H1 (cell line): Measurements from ENCODE around the gene IGLL5. TPM values are rescaled to one million over a fixed set of nuclear protein-coding genes. Genes with fewer than 3 reads are reported as not detected.

ENCODE experiments used
- CTCF ChIA-PET: fragments of 300-600 bp; sonication (Branson Sonifier 250); formaldehyde crosslinking; loops from one replicate; lab custom pipeline; 2021; ENCODE audit not compliant: partially characterized antibody; lab: Charles Lee
- POLR2A ChIA-PET: fragments of 300-600 bp; sonication (Branson Sonifier 250); formaldehyde crosslinking; loops from one replicate; lab custom pipeline; 2021; ENCODE audit warnings: inconsistent platforms; ENCODE audit not compliant: partially characterized antibody; lab: Charles Lee
- DNase-seq, 2 experiments: peaks; one replicate each; pipeline versions ENCODE4 v3.0.0 to v3.0.0-alpha.2; 2010 to 2022; ENCODE audit warnings: low spot score in 2 of 2, low read depth in 1 of 2, mixed read lengths in 1 of 2
- FAIRE-seq: peaks from 2 replicates; lab custom pipeline; 2011; peaks lifted over from hg19 to GRCh38; lab: Jason Lieb, UNC
- H2AFZ ChIP-seq: 2 replicates; pipeline ENCODE4 v1.8.1; 2012; ENCODE audit warnings: low read length, inconsistent platforms
- H2AK5ac ChIP-seq: 2 replicates; pipeline ENCODE4 v1.6.1; 2013; ENCODE audit warnings: low read depth, low read length
- H2BK120ac ChIP-seq: replicated peaks from 2 replicates; pipeline ENCODE3; 2013; ENCODE audit warnings: low read depth, low read length, inconsistent platforms
- H2BK12ac ChIP-seq: 2 replicates; pipeline ENCODE4 v1.6.1; 2013; ENCODE audit warnings: low read depth, low read length
- H2BK15ac ChIP-seq: 2 replicates; pipeline ENCODE4 v1.6.1; 2013; ENCODE audit warnings: low read length
- H2BK20ac ChIP-seq: 2 replicates; pipeline ENCODE4 v1.6.1; 2013; ENCODE audit warnings: low read length
- H2BK5ac ChIP-seq: 2 replicates; pipeline ENCODE4 v1.6.1; 2013; ENCODE audit warnings: low read depth, low read length
- H3K14ac ChIP-seq: 2 replicates; pipeline ENCODE4 v1.6.1; 2013; ENCODE audit warnings: inconsistent platforms; ENCODE audit not compliant: insufficient read length
- H3K18ac ChIP-seq: 2 replicates; pipeline ENCODE4 v1.6.1; 2013; ENCODE audit warnings: low read length; ENCODE audit errors: extremely low read depth
- H3K23ac ChIP-seq: 2 replicates; pipeline ENCODE4 v1.6.1; 2013; ENCODE audit warnings: inconsistent platforms; ENCODE audit not compliant: insufficient read length
- H3K23me2 ChIP-seq: 2 replicates; pipeline ENCODE4 v1.6.1; 2013; ENCODE audit warnings: low read depth, low read length
- H3K27ac ChIP-seq: 2 replicates; pipeline ENCODE4 v1.6.1; 2011; ENCODE audit warnings: low read depth, low read length, inconsistent platforms
- H3K27me3 ChIP-seq, 4 experiments: replicated peaks in 1 of 4; 1 replicate in 1 of 4; 2 replicates in 3 of 4; pipeline versions ENCODE4 v1.6.1 to v1.8.1; 2011 to 2013; ENCODE audit warnings: low read length in 3 of 4, mild to moderate bottlenecking in 3 of 4, inconsistent platforms in 2 of 4, mixed read lengths in 2 of 4, moderate library complexity in 1 of 4; ENCODE audit not compliant: control insufficient read depth in 3 of 4, insufficient read depth in 3 of 4; ENCODE audit errors: extremely low read depth in 1 of 4
- H3K36me3 ChIP-seq, 4 experiments: 2 replicates each; pipeline versions ENCODE4 v1.6.1 to v1.8.1; 2011 to 2013; ENCODE audit warnings: mild to moderate bottlenecking in 4 of 4, low read length in 3 of 4, moderate library complexity in 2 of 4, control low read depth in 1 of 4, inconsistent platforms in 1 of 4; ENCODE audit not compliant: insufficient read depth in 4 of 4, control insufficient read depth in 2 of 4
- H3K4ac ChIP-seq: replicated peaks from 2 replicates; pipeline ENCODE3; 2013; ENCODE audit warnings: low read length, low read depth, mixed read lengths, inconsistent platforms; ENCODE audit not compliant: insufficient read length
- H3K4me1 ChIP-seq, 4 experiments: replicated peaks in 1 of 4; 1 replicate in 1 of 4; 2 replicates in 3 of 4; pipeline versions ENCODE4 v1.6.1 to v1.8.1; 2011 to 2013; ENCODE audit warnings: low read length in 3 of 4, inconsistent platforms in 2 of 4, mixed read lengths in 1 of 4; ENCODE audit not compliant: insufficient read depth in 4 of 4, control insufficient read depth in 3 of 4
- H3K4me2 ChIP-seq, 2 experiments: 2 replicates each; pipeline versions ENCODE4 v1.6.1 to v1.8.1; 2011 to 2013; ENCODE audit warnings: low read depth in 2 of 2, low read length in 2 of 2, control low read depth in 1 of 2, inconsistent platforms in 1 of 2, mild to moderate bottlenecking in 1 of 2; ENCODE audit not compliant: insufficient read depth in 1 of 2
- H3K4me3 ChIP-seq, 4 experiments: fragments of 200-600, 300-600 bp in 1 of 4; sonication (generic), shearing (Covaris generic), sonication (Bioruptor Twin) in 1 of 4; 2 replicates each; pipeline versions ENCODE4 v1.5.1 to v1.8.1; 2011 to 2016; ENCODE audit warnings: low read length in 4 of 4, low read depth in 3 of 4, control low read depth in 2 of 4, inconsistent platforms in 2 of 4, mild to moderate bottlenecking in 2 of 4, mixed read lengths in 1 of 4, moderate library complexity in 1 of 4; ENCODE audit not compliant: insufficient read depth in 2 of 4; ENCODE audit errors: extremely low read depth in 1 of 4
- H3K56ac ChIP-seq: replicated peaks from 2 replicates; pipeline ENCODE3; 2013; ENCODE audit warnings: low read depth, mild to moderate bottlenecking, mixed read lengths, low read length, inconsistent platforms; ENCODE audit not compliant: insufficient read length
- H3K79me1 ChIP-seq: 2 replicates; pipeline ENCODE4 v1.6.1; 2013; ENCODE audit warnings: low read depth, low read length, control low read depth
- H3K79me2 ChIP-seq, 2 experiments: 2 replicates each; pipeline versions ENCODE4 v1.6.1 to v1.8.1; 2012 to 2013; ENCODE audit warnings: low read length in 2 of 2, mild to moderate bottlenecking in 2 of 2, inconsistent platforms in 1 of 2; ENCODE audit not compliant: insufficient read depth in 2 of 2, control insufficient read depth in 1 of 2
- H3K9ac ChIP-seq, 4 experiments: replicated peaks in 1 of 4; 1 replicate in 1 of 4; 2 replicates in 3 of 4; pipeline versions ENCODE4 v1.6.1 to v1.8.1; 2011 to 2013; ENCODE audit warnings: low read depth in 3 of 4, low read length in 3 of 4, control low read depth in 2 of 4, mild to moderate bottlenecking in 2 of 4, moderate library complexity in 2 of 4, inconsistent platforms in 1 of 4; ENCODE audit errors: extremely low read depth in 1 of 4
- H3K9me3 ChIP-seq, 2 experiments: 2 replicates each; pipeline versions ENCODE4 v1.6.1 to v1.8.1; 2012 to 2013; ENCODE audit warnings: mild to moderate bottlenecking in 2 of 2, moderate library complexity in 2 of 2, control low read depth in 1 of 2, inconsistent platforms in 1 of 2, low read depth in 1 of 2, low read length in 1 of 2, mixed read lengths in 1 of 2; ENCODE audit not compliant: insufficient read depth in 2 of 2
- H4K20me1 ChIP-seq, 2 experiments: replicated peaks in 1 of 2; 2 replicates each; pipeline versions ENCODE3 to v1.8.1; 2011 to 2013; ENCODE audit warnings: inconsistent platforms in 2 of 2, low read length in 2 of 2, mild to moderate bottlenecking in 1 of 2; ENCODE audit not compliant: insufficient read depth in 2 of 2, control insufficient read depth in 1 of 2
- H4K5ac ChIP-seq: 2 replicates; pipeline ENCODE4 v1.6.1; 2013; ENCODE audit warnings: low read length, low read depth, mixed read lengths, inconsistent platforms; ENCODE audit not compliant: insufficient read length
- H4K8ac ChIP-seq: 2 replicates; pipeline ENCODE4 v1.8.0; 2013; ENCODE audit warnings: mild to moderate bottlenecking, moderate library complexity, low read length, inconsistent platforms; ENCODE audit not compliant: insufficient read depth; ENCODE audit errors: extremely low read depth
- H4K91ac ChIP-seq: replicated peaks from 2 replicates; pipeline ENCODE3; 2013; ENCODE audit warnings: low read length, mixed read lengths, inconsistent platforms; ENCODE audit not compliant: insufficient read length
- CBX5 ChIP-seq: fragments of 300-800, 300-1000 bp; sonication (generic); IDR thresholded peaks from 2 replicates; pipeline ENCODE4 v1.7.1; 2016; ENCODE audit warnings: antibody characterized with exemption, low read length, low read depth
- CBX8 ChIP-seq: fragments of 300-800, 300-1000 bp; sonication (generic); IDR thresholded peaks from 2 replicates; pipeline ENCODE4 v1.7.1; 2016; ENCODE audit warnings: low read depth, low read length, borderline replicate concordance
- CTBP2 ChIP-seq: IDR thresholded peaks from 2 replicates; pipeline ENCODE4 v1.7.0; 2011; ENCODE audit warnings: borderline replicate concordance, mild to moderate bottlenecking, moderate library complexity, mixed read lengths, low read length; ENCODE audit not compliant: insufficient read depth, insufficient read length
- EGR1 ChIP-seq: IDR thresholded peaks from 2 replicates; pipeline ENCODE4 v1.6.1; 2011; ENCODE audit warnings: low read depth, low read length, borderline replicate concordance
- POLR2A ChIP-seq, 2 experiments: IDR thresholded peaks; 1 replicate in 1 of 2; 2 replicates in 1 of 2; pipeline ENCODE4 v1.6.1; 2011; ENCODE audit warnings: low read depth in 2 of 2, low read length in 2 of 2, mild to moderate bottlenecking in 2 of 2; ENCODE audit errors: control extremely low read depth in 1 of 2
- RAD21 ChIP-seq, 2 experiments: IDR thresholded peaks in 1 of 2; conservative IDR thresholded peaks in 1 of 2; 2 replicates each; pipeline ENCODE4 v1.6.1; 2011; ENCODE audit warnings: low read depth in 2 of 2, low read length in 2 of 2, improper control_type of control experiment in 1 of 2, inconsistent platforms in 1 of 2, mild to moderate bottlenecking in 1 of 2, moderate library complexity in 1 of 2
- RBBP5 ChIP-seq: IDR thresholded peaks from 2 replicates; pipeline ENCODE4 v1.7.1; 2012; ENCODE audit warnings: low read depth, mild to moderate bottlenecking, inconsistent platforms, low read length, moderate library complexity, borderline replicate concordance
- RNF2 ChIP-seq: fragments of 200-900, 300-1000 bp; sonication (generic); IDR thresholded peaks from 2 replicates; pipeline ENCODE4 v1.7.1; 2016; ENCODE audit warnings: borderline replicate concordance, low read depth, mild to moderate bottlenecking, antibody characterized with exemption, low read length; ENCODE audit not compliant: poor library complexity, severe bottlenecking; ENCODE audit errors: missing control alignments
- RXRA ChIP-seq: IDR thresholded peaks from 2 replicates; pipeline ENCODE4 v1.6.1; 2011; ENCODE audit warnings: low read depth, mild to moderate bottlenecking, low read length, moderate library complexity; ENCODE audit not compliant: insufficient read depth
- SIX5 ChIP-seq: IDR thresholded peaks from 2 replicates; pipeline ENCODE4 v1.6.1; 2011; ENCODE audit warnings: mild to moderate bottlenecking, low read depth, low read length
- SP4 ChIP-seq: IDR thresholded peaks from 2 replicates; pipeline ENCODE4 v1.6.1; 2012; ENCODE audit warnings: low read length, inconsistent platforms
- SUZ12 ChIP-seq: fragments of 200-600 bp; sonication (generic); IDR thresholded peaks from 2 replicates; pipeline ENCODE4 v1.6.1; 2012; ENCODE audit warnings: mild to moderate bottlenecking, inconsistent platforms, low read length, moderate library complexity, mixed read lengths
- WGBS, 2 experiments: shearing (Covaris generic) in 1 of 2; methylation state at CpG; one replicate each; pipeline versions ENCODE4 v1.1.6 to v1.1.7; 2013 to 2015; ENCODE audit warnings: low lambda C conversion rate in 2 of 2, mixed read lengths in 2 of 2, inconsistent platforms in 1 of 2, low coverage in 1 of 2, missing lambda C conversion rate in 1 of 2; ENCODE audit not compliant: insufficient replicate concordance in 2 of 2, insufficient coverage in 1 of 2, insufficient read length in 1 of 2; ENCODE audit errors: extremely low coverage in 1 of 2, missing lambda C conversion rate in 1 of 2; 5-methylcytosine and 5-hydroxymethylcytosine counted together
- polyA plus RNA-seq, 7 experiments: library from polyadenylated mRNA; depleted of rRNA in 3 of 7; stranded (reverse) in 5 of 7; unstranded in 2 of 7; fragments of >200 nt in 5 of 7; fragments of 200-250 nt in 2 of 7; gene quantifications; 1 replicate in 5 of 7; 2 replicates in 1 of 7; 4 replicates in 1 of 7; pipeline versions ENCODE4 v1.2.1 to v1.2.3, GENCODE V29; 2011 to 2013; ENCODE audit warnings: missing spikeins in 2 of 7, mixed read lengths in 2 of 7
- total RNA-seq: library from RNA; stranded (reverse); fragmentation: NEBNext Ultra II Directional; extraction: Animal tissue kit (Norgen Biotek cat#: 25700); gene quantifications from 2 replicates; pipeline ENCODE4 v1.2.1, GENCODE V29; 2021

The IGLL5 gene
- total and polyA plus RNA-seq, 2 of the 8 experiments (the other 6 are each of a cell fraction or from before 2014, with no cell fraction given): not detected

DNA sequence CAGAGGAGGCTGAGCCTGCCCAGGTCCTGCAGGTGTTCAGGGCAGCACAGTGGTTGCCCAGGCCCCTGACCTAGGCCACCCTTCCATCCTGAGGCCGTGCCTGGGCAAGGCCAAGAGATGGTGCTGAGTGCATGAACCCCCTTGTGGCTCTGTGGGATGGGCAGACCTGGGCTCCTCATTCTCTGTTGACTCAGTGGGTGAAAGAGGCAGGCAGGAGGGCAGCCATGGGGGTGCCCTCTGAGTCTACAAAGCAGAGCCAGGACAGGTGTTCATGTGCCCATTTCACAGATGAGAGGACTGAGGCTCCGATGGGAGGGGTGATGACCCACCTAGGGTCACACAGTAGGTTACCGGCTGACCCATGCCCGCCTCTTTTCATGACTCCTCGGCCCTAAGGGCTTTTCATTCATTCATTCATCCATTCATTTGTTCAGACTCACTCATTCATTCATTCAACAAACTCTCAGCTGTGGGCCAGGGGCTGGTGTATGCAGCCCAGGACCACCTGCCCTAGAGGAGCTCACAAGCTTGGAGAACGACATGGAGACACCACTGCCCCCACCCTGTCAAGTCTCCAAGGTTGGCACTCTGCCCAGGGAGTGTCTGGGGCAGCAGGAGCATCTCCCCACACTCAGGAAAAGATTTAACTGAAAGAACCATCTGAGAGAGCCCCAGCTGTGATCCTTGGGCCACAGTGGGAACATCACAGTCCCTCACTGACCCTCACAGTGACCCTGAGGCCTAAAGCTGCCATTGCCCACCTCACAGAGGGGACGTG, 40.5 kb downstream of the IGLL5 start:
- Histone ChIP-seq H3K27me3 (peaks cover 0 to 11% (median 7%) of the 10 kb centered on the region in 4 experiments; a peak in 4 of 7 replicates), H3K36me3 (no peaks in the 10 kb centered on the region), H2BK12ac (no peak overlapping the region), H4K20me1 (no peaks in the 10 kb centered on the region), H4K5ac (no peak overlapping the region), H4K91ac (no peak overlapping the region), H3K9ac (no peak overlapping the region), H2BK20ac (no peak overlapping the region), H4K8ac (no peak overlapping the region), H2BK5ac (no peak overlapping the region), H3K79me2 (no peaks in the 10 kb centered on the region), H3K56ac (no peak overlapping the region), H3K14ac (no peak overlapping the region), H3K23me2 (no peaks in the 10 kb centered on the region), H2AFZ (no peak overlapping the region), H2BK15ac (no peak overlapping the region), H3K4me3 (no peak overlapping the region), H3K4me2 (no peak overlapping the region), H3K4ac (no peak overlapping the region), H2BK120ac (no peak overlapping the region), H3K18ac (no peak overlapping the region; the same call in 1 of the 2 replicates), H3K79me1 (no peaks in the 10 kb centered on the region), H2AK5ac (no peak overlapping the region), H3K23ac (no peak overlapping the region), H3K27ac (no peak overlapping the region), H3K4me1 (peaks cover 0 to 11% (median 0%) of the 10 kb centered on the region in 4 experiments; a peak in 1 of 7 replicates), H3K9me3 (peaks cover 36 to 88% of the 10 kb centered on the region in 2 experiments)
- 64% methylated on average over 7 of the region's 7 CpGs; no CpG with 5 or more reads in 1 of the 2 experiments for WGBS, 2 experiments
- DNase-seq (no peak), FAIRE-seq (no peak)
- ChIA-PET CTCF (interaction anchor here (0.6 kb wide), 1 partner anchor 26 kb away, joined by 3 read pairs; no protein-coding TSS in a partner anchor), POLR2A (no interaction called here)
- TF ChIP-seq CBX8: no peak
- TF ChIP-seq EGR1: no peak
- no peak for TF ChIP-seq SUZ12
- no peak for TF ChIP-seq CTBP2
- no peak for TF ChIP-seq SIX5
- no peak for TF ChIP-seq RNF2
- TF ChIP-seq CBX5: no peak
- no peak for TF ChIP-seq RAD21 (IDR thresholded peaks at IDR 0.05 in 1 of 2, conservative IDR thresholded peaks at IDR 0.05 in 1 of 2; ENCODE audit: low read depth in 2 of 2, low read length in 2 of 2)
- no peak for TF ChIP-seq SP4
- no peak for TF ChIP-seq POLR2A (IDR thresholded peaks at IDR 0.05; ENCODE audit: control extremely low read depth in 1 of 2, low read depth in 2 of 2, low read length in 2 of 2)
- no peak for TF ChIP-seq RBBP5
- TF ChIP-seq RXRA: no peak
